Karpas-422 (cell line): ENCODE data around the gene SGCD. TPM values are rescaled to one million over a fixed set of nuclear protein-coding genes. Genes with fewer than 3 reads are reported as not detected.

ENCODE experiments used
- DNase-seq: peaks from one replicate; pipeline ENCODE4 v3.0.0-alpha.2; 2015
- H2AFZ ChIP-seq: fragments of 200-600 bp; sonication (generic); 2 replicates; pipeline ENCODE4 v1.6.1; 2014; ENCODE audit warnings: antibody characterized with exemption, low read length, mixed read lengths
- H3K27ac ChIP-seq: fragments of 200-600 bp; sonication (generic); 2 replicates; pipeline ENCODE4 v1.5.1; 2014; ENCODE audit warnings: mild to moderate bottlenecking, low read length, moderate library complexity
- H3K27me3 ChIP-seq: fragments of 200-600 bp; sonication (generic); 2 replicates; pipeline ENCODE4 v1.6.1; 2014; ENCODE audit warnings: low read length, mixed read lengths
- H3K36me3 ChIP-seq: fragments of 200-600 bp; sonication (generic); 2 replicates; pipeline ENCODE4 v1.6.1; 2014; ENCODE audit warnings: low read length, mixed read lengths; ENCODE audit not compliant: insufficient read depth
- H3K4me1 ChIP-seq: fragments of 200-600 bp; sonication (generic); 2 replicates; pipeline ENCODE4 v1.6.1; 2014; ENCODE audit warnings: mild to moderate bottlenecking, low read length, mixed read lengths
- H3K4me2 ChIP-seq: fragments of 200-600 bp; sonication (generic); 2 replicates; pipeline ENCODE4 v1.6.1; 2014; ENCODE audit warnings: low read length, low read depth, mild to moderate bottlenecking; ENCODE audit not compliant: poor library complexity, severe bottlenecking
- H3K4me3 ChIP-seq: fragments of 200-600 bp; sonication (generic); 2 replicates; pipeline ENCODE4 v1.5.1; 2014; ENCODE audit warnings: mild to moderate bottlenecking, antibody characterized with exemption, low read length, mixed read lengths
- H3K79me2 ChIP-seq: fragments of 200-600 bp; sonication (generic); 2 replicates; pipeline ENCODE4 v1.6.1; 2014; ENCODE audit warnings: mild to moderate bottlenecking, low read length, mixed read lengths
- H3K9ac ChIP-seq: fragments of 200-600 bp; sonication (generic); 2 replicates; pipeline ENCODE4 v1.6.0; 2014; ENCODE audit warnings: low read length
- H3K9me2 ChIP-seq: fragments of 200-600 bp; sonication (generic), shearing (Covaris generic); replicated peaks from 2 replicates; pipeline ENCODE4 v1.6.0; 2014; ENCODE audit warnings: mild to moderate bottlenecking, low read length, moderate library complexity; ENCODE audit not compliant: insufficient read depth
- H3K9me3 ChIP-seq: fragments of 300-700, 200-600 bp; sonication (generic); 2 replicates; pipeline ENCODE4 v1.6.1; 2014; ENCODE audit warnings: low read length, mixed read lengths
- H4K20me1 ChIP-seq: fragments of 200-600 bp; sonication (generic); 2 replicates; pipeline ENCODE4 v1.6.1; 2014; ENCODE audit warnings: mild to moderate bottlenecking, antibody characterized with exemption, low read length, low read depth; ENCODE audit not compliant: insufficient read depth
- total RNA-seq: library from RNA; depleted of rRNA; stranded (reverse); fragments of >200 nt; shearing (Covaris generic); gene quantifications from 2 replicates; pipeline ENCODE4 v1.2.3, GENCODE V29; 2014; ENCODE audit warnings: low replicate concordance; rRNA removed

SGCD gene
- not detected in 2 replicates for total RNA-seq

DNA sequence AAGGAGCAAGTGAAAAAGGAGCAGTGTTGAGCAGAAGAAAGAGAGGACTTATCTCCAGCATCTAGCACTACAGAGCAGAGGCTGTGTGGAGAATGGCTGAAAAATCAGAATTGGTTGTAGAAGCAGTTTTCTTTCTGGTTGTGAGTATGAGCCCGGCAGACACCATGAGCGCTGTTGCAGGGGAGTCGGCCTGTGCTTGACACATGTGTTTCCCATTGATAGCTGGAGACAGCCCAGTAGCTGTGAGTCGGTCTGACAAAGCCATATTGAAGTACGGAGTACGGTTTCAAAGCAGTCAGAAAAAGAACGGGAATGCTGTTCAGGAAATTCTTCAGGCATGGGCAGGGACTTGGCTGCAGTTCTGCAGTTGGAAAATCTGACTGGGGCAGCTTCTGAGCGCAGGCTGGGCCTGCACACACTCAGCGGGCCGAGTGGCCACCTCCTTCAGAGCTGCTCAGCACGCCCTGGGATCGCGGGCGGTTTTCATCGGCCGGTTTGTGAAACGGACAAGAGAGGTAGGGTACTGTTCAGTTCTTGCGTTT is at the start of gene SGCD:
Gene SGCD (plus strand): TSS at position 447 of the 542 bp plus-strand sequence.
- no peaks in the 10 kb centered on the region for H3K79me2 ChIP-seq
- no peak within 1 kb of the TSS for H3K27ac ChIP-seq
- no peak within 1 kb of the TSS for H3K9ac ChIP-seq
- no peak within 1 kb of the TSS for H3K4me3 ChIP-seq
- H3K4me2 ChIP-seq: no peak within 1 kb of the TSS
- no peaks in the 10 kb centered on the region for H3K36me3 ChIP-seq
- no peaks in the 10 kb centered on the region for H3K27me3 ChIP-seq
- H2AFZ ChIP-seq: no peak within 1 kb of the TSS
- H3K4me1 ChIP-seq: no peaks in the 10 kb centered on the region
- H3K9me3 ChIP-seq: no peaks in the 10 kb centered on the region
- H3K9me2 ChIP-seq: no peaks in the 10 kb centered on the region
- no peaks in the 10 kb centered on the region for H4K20me1 ChIP-seq
- no peak for DNase-seq

DNA sequence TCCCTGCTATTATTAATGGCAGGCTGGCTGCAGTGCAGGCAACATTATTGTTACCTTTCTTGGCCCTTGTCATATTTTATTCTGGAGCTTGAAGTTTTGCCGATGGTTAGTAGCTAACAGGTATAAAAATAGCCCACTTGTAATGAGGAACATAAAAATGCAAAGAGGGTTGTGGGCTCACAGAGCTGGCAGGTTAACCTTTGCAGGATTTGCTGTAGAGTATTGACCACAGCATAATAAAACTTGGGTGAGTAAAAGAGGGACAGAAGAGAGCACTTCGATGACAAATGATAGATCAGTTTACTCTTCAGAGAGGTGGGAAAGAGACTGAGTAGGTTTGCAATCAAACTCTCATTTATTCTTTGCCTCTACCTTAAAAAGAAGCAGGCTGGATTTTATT is 49.7 kb upstream of the SGCD start:
- no peaks in the 10 kb centered on the region for H3K9me3 ChIP-seq
- H2AFZ ChIP-seq: no peak overlapping the region
- no peaks in the 10 kb centered on the region for H3K9me2 ChIP-seq
- H3K9ac ChIP-seq: no peak overlapping the region
- no peaks in the 10 kb centered on the region for H4K20me1 ChIP-seq
- no peaks in the 10 kb centered on the region for H3K36me3 ChIP-seq
- H3K4me1 ChIP-seq: no peaks in the 10 kb centered on the region
- no peak overlapping the region for H3K4me2 ChIP-seq
- no peaks in the 10 kb centered on the region for H3K79me2 ChIP-seq
- H3K4me3 ChIP-seq: no peak overlapping the region
- H3K27me3 ChIP-seq: no peaks in the 10 kb centered on the region
- no peak for DNase-seq
- no peak overlapping the region for H3K27ac ChIP-seq

DNA sequence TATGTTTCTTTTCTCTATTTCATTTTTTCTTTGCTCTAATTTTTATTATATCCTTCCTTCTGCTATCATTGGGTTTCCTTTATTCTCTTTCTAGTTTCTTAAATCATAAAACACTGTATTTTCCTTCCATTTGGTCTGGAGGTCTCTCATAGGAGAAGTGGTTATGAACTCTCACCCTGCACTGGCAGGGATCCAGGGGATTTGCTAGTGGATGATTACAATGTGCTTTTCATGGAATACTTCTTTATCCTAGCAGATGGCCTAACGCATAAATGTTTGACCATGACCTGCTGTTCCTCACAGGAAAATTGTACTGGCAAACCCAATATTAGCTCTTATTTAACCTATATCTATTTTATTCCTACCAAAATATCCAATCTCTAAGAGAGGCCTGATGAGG is 31.5 kb upstream of the SGCD start:
- Histone ChIP-seq H3K4me3 (no peak overlapping the region), H3K4me1 (no peaks in the 10 kb centered on the region), H3K9me3 (no peaks in the 10 kb centered on the region), H3K36me3 (no peaks in the 10 kb centered on the region), H3K9me2 (no peaks in the 10 kb centered on the region), H4K20me1 (no peaks in the 10 kb centered on the region), H3K27me3 (no peaks in the 10 kb centered on the region), H3K27ac (no peak overlapping the region), H3K4me2 (no peak overlapping the region), H3K9ac (no peak overlapping the region), H2AFZ (no peak overlapping the region), H3K79me2 (no peaks in the 10 kb centered on the region)
- DNase-seq: no peak

DNA sequence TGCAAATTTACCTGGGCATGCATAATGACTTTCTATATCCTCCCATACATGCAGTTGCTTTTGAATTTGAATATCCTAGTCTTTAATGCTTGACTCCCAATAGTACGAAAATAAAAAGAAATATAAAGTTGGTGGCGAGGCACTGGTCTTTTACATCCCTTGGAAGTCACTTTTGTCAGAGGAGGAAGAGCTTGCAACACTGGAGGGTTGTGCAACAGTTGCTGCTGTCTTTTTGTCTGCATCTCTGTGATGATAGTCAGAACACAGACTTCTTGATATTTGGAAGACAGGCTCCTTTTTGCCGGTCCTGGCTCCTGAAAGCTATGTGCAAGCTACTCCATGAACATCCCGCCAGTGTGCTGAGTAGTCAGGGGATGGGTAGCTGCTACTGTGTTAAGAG is 16.8 kb upstream of the SGCD start:
- Histone ChIP-seq H3K27ac (no peak overlapping the region), H3K4me3 (no peak overlapping the region), H3K4me1 (no peaks in the 10 kb centered on the region), H3K9me3 (no peaks in the 10 kb centered on the region), H3K79me2 (no peaks in the 10 kb centered on the region), H2AFZ (no peak overlapping the region), H3K4me2 (no peak overlapping the region), H3K27me3 (no peaks in the 10 kb centered on the region), H4K20me1 (no peaks in the 10 kb centered on the region), H3K9ac (no peak overlapping the region), H3K36me3 (no peaks in the 10 kb centered on the region), H3K9me2 (no peaks in the 10 kb centered on the region)
- no peak for DNase-seq

DNA sequence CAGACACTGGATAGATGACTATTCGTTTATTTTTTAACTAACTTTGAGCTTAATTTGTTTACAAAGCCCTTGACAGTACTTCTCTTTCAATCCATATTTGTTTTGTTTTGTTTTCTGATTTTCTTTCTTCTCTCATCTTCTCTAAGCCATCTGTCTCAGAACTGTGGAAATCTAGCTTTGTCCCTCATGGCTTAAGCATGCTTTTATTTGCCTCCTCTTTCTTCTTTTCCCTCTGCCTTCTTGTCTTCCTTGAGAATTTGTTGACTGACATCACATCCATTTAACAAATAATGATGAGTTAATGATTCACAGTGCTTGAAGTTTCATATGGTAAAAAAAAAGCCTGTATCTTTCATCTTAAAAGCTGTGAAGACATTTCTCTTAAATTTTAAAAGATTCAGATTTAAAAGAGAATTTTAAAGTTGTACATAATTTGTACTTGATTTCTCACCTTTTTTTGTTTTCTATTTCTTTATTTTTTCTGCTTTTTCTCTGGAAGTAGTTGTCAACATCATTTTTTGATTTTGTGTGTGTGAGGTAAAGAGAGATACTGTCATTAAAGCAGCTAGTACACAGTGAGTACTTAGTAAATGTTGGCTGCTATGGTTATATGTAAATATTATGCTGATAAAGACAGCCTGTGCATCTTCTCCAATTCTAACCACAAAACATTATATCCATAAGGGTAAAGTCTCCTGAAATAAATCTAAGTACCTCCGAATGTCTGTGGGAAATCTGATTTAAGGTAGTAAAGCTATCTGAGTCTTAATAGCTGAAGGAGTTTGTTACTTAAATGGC is 13.9 kb upstream of the SGCD start:
- no peaks in the 10 kb centered on the region for H4K20me1 ChIP-seq
- no peak overlapping the region for H3K4me2 ChIP-seq
- H3K27me3 ChIP-seq: no peaks in the 10 kb centered on the region
- no peaks in the 10 kb centered on the region for H3K9me3 ChIP-seq
- H3K4me1 ChIP-seq: no peaks in the 10 kb centered on the region
- H3K4me3 ChIP-seq: no peak overlapping the region
- no peak overlapping the region for H3K9ac ChIP-seq
- H3K27ac ChIP-seq: no peak overlapping the region
- no peaks in the 10 kb centered on the region for H3K79me2 ChIP-seq
- H3K36me3 ChIP-seq: no peaks in the 10 kb centered on the region
- DNase-seq: no peak
- no peak overlapping the region for H2AFZ ChIP-seq
- no peaks in the 10 kb centered on the region for H3K9me2 ChIP-seq

DNA sequence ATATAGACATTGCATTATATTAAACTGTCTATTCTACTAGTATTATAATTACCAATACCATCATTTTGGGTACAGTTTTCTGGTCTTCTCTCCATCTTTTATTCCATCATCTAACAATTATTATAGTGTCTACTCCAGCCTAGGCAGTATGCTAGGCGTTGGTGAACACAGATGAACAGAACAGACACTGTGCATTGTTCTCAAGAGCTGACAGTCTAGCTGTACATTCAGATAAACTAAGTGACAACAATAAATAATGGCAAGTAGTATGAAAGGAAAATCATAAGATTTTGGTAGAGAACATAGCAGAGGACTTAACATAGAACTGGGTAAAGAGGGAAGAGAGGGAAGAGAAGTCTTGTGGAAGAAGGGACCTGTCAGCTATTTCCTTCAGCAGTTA is 12.5 kb upstream of the SGCD start:
- Histone ChIP-seq H3K27ac (no peak overlapping the region), H3K79me2 (no peaks in the 10 kb centered on the region), H3K4me2 (no peak overlapping the region), H4K20me1 (no peaks in the 10 kb centered on the region), H3K4me3 (no peak overlapping the region), H3K4me1 (no peaks in the 10 kb centered on the region), H3K27me3 (no peaks in the 10 kb centered on the region), H3K36me3 (no peaks in the 10 kb centered on the region), H2AFZ (no peak overlapping the region), H3K9ac (no peak overlapping the region), H3K9me2 (no peaks in the 10 kb centered on the region), H3K9me3 (no peaks in the 10 kb centered on the region)
- DNase-seq: no peak

DNA sequence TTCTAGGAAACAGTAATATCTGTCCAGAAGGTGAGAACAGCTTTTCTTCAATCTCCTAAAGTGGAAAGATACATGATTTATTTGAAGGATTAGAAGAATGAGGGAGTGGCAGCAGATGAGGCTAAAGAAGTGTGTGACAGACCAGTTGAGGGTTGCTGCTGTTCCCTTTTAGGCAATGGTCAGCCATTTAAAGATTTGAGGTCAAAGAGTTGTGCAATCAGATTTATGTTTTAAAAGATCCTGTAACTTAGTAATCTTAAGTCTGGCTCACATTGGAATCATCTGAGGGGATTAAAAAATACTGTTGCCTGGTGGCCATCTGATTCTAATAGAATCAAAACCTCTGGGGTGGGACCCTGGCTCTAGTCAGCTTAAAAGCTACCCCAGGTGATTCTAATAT is 4.3 kb upstream of the SGCD start:
- Histone ChIP-seq H3K4me1 (no peaks in the 10 kb centered on the region), H3K79me2 (no peaks in the 10 kb centered on the region), H3K4me3 (no peak overlapping the region), H3K9ac (no peak overlapping the region), H3K4me2 (no peak overlapping the region), H3K9me2 (no peaks in the 10 kb centered on the region), H3K36me3 (no peaks in the 10 kb centered on the region), H3K9me3 (no peaks in the 10 kb centered on the region), H4K20me1 (no peaks in the 10 kb centered on the region), H2AFZ (no peak overlapping the region), H3K27ac (no peak overlapping the region), H3K27me3 (no peaks in the 10 kb centered on the region)
- no peak for DNase-seq

DNA sequence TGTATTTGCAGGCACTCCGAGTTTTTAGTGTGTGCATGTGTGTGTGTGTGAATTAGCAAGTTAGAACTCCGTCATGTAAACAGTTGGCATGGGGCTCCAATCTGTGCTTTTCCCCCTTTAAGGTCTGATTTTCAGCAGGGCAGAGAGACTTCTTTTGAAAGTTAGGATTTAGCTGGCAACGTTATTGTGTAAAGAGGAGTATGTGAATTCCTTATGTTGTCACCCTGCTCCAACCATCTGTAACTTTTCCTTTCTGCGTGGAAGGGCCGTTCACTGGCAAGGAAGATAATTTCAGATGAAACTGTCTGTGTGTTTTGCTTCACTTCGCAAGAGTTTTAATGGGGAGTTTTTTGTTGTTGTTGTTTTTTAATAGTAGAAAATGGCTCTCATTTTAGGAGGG is 332 bp downstream of the SGCD start:
- H3K79me2 ChIP-seq: no peaks in the 10 kb centered on the region
- no peak overlapping the region for H3K4me2 ChIP-seq
- no peaks in the 10 kb centered on the region for H3K4me1 ChIP-seq
- H2AFZ ChIP-seq: no peak overlapping the region
- H3K9me2 ChIP-seq: no peaks in the 10 kb centered on the region
- no peaks in the 10 kb centered on the region for H3K27me3 ChIP-seq
- H4K20me1 ChIP-seq: no peaks in the 10 kb centered on the region
- DNase-seq: no peak
- no peaks in the 10 kb centered on the region for H3K36me3 ChIP-seq
- H3K4me3 ChIP-seq: no peak overlapping the region
- no peak overlapping the region for H3K9ac ChIP-seq
- no peaks in the 10 kb centered on the region for H3K9me3 ChIP-seq
- no peak overlapping the region for H3K27ac ChIP-seq
